Kidney (tissue), 14 donors: ENCODE measurements around the gene ADIRF. TPM values are rescaled to one million over a fixed set of nuclear protein-coding genes. Genes with fewer than 3 reads are reported as not detected.

Source experiments
- DNase-seq, 5 donors: peaks; one replicate each; pipeline ENCODE4 v3.0.0-alpha.2; 2013 to 2020
- FAIRE-seq: peaks from 2 replicates; lab custom pipeline; 2012; peaks lifted over from hg19 to GRCh38; lab: Jason Lieb, UNC
- H3K27ac ChIP-seq, 2 donors: one replicate each; pipeline ENCODE4 v1.7.0; 2013; ENCODE audit warnings: low read depth in 2 of 2, low read length in 2 of 2, inconsistent platforms in 1 of 2
- H3K27me3 ChIP-seq: one replicate; pipeline ENCODE4 v1.7.1; 2013; ENCODE audit warnings: low read length, inconsistent platforms; ENCODE audit not compliant: control insufficient read depth, insufficient read depth
- H3K36me3 ChIP-seq, 3 donors: one replicate each; pipeline versions ENCODE4 v1.7.0 to v1.7.1; 2013; ENCODE audit warnings: low read length in 3 of 3, control low read depth in 1 of 3, inconsistent platforms in 1 of 3; ENCODE audit not compliant: insufficient read depth in 3 of 3, control insufficient read depth in 2 of 3
- H3K4me1 ChIP-seq, 3 donors: one replicate each; pipeline versions ENCODE4 v1.7.0 to v1.7.1; 2013; ENCODE audit warnings: low read length in 3 of 3, inconsistent platforms in 1 of 3, low read depth in 1 of 3; ENCODE audit not compliant: control insufficient read depth in 2 of 3, insufficient read depth in 2 of 3
- H3K4me3 ChIP-seq, 3 donors: one replicate each; pipeline versions ENCODE4 v1.7.0 to v1.8.1; 2013; ENCODE audit warnings: low read length in 3 of 3, control low read depth in 1 of 3, inconsistent platforms in 1 of 3
- H3K9ac ChIP-seq, 3 donors: one replicate each; pipeline versions ENCODE4 v1.7.0 to v1.7.1; 2013; ENCODE audit warnings: low read length in 3 of 3, control low read depth in 1 of 3, inconsistent platforms in 1 of 3
- H3K9me3 ChIP-seq, 3 donors: one replicate each; pipeline versions ENCODE4 v1.7.0 to v1.7.1; 2013; ENCODE audit warnings: low read length in 3 of 3, control low read depth in 1 of 3, inconsistent platforms in 1 of 3; ENCODE audit not compliant: control insufficient read depth in 2 of 3, insufficient read depth in 1 of 3
- intact Hi-C: fragments of 100-400 bp; cut with DNase I; formaldehyde crosslinking; loops from one replicate; pipeline ENCODE4 v1.11.1; 2022
- polyA plus RNA-seq: library from polyadenylated mRNA; stranded (reverse); fragments of 350-450 nt; fragmentation: Illumina TruSeq; extraction: RNeasy Lipid Tissue Mini Kit (QIAGEN cat#74804); gene quantifications from one replicate; pipeline ENCODE4 v1.2.3, GENCODE V29; 2014; ENCODE audit warnings: low read depth, low replicate concordance; ENCODE audit not compliant: insufficient read depth
- total RNA-seq: library from RNA; stranded (reverse); fragmentation: NEBNext Ultra II Directional; extraction: Animal tissue kit (Norgen Biotek cat#: 25700); gene quantifications from one replicate; pipeline ENCODE4 v1.2.1, GENCODE V29; 2021
- TF ChIP-seq, protein P1 (sequence below): IDR thresholded peaks from 3 replicates; pipeline ENCODE4 v1.5.1; 2012; ENCODE audit warnings: mild to moderate bottlenecking, moderate library complexity, borderline replicate concordance; ENCODE audit not compliant: insufficient read depth; ENCODE audit errors: extremely low read depth
- donor health status: control.
- donor health status: control.
- donor health status: control.
- donor health status: control.
- donor health status: control.
- donor health status: DM: yes; HTN: yes; CAD: no.
- donor health status: Normal renal cell carcinoma (clear cell type).

ADIRF gene
- total and polyA plus RNA-seq, 2 donors from 2014 or later: 357 to 897 TPM

GRCh38 chr10:86944471-86944870 is 23.8 kb upstream of the ADIRF start:
- DNase-seq (no peak), FAIRE-seq (no peak)
- no peak overlapping the region for H3K27ac ChIP-seq
- H3K4me1 ChIP-seq: peaks cover 0 to 29% (median 0%) of the 10 kb centered on the region in 3 donors
- no peak overlapping the region for H3K4me3 ChIP-seq
- no peaks in the 10 kb centered on the region for H3K27me3 ChIP-seq
- intact Hi-C loops: no loop called here
- TF ChIP-seq, protein P1, sequence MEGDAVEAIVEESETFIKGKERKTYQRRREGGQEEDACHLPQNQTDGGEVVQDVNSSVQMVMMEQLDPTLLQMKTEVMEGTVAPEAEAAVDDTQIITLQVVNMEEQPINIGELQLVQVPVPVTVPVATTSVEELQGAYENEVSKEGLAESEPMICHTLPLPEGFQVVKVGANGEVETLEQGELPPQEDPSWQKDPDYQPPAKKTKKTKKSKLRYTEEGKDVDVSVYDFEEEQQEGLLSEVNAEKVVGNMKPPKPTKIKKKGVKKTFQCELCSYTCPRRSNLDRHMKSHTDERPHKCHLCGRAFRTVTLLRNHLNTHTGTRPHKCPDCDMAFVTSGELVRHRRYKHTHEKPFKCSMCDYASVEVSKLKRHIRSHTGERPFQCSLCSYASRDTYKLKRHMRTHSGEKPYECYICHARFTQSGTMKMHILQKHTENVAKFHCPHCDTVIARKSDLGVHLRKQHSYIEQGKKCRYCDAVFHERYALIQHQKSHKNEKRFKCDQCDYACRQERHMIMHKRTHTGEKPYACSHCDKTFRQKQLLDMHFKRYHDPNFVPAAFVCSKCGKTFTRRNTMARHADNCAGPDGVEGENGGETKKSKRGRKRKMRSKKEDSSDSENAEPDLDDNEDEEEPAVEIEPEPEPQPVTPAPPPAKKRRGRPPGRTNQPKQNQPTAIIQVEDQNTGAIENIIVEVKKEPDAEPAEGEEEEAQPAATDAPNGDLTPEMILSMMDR: no peak
- no peak overlapping the region for H3K9ac ChIP-seq
- no peaks in the 10 kb centered on the region for H3K9me3 ChIP-seq
- no peaks in the 10 kb centered on the region for H3K36me3 ChIP-seq

- FAIRE-seq: no peak
- intact Hi-C loops: no loop called here
- Histone ChIP-seq H3K9ac (no peak overlapping the region), H3K4me1 (peaks cover 0 to 29% (median 0%) of the 10 kb centered on the region in 3 donors), H3K27ac (no peak overlapping the region), H3K36me3 (no peaks in the 10 kb centered on the region), H3K27me3 (no peaks in the 10 kb centered on the region), H3K4me3 (no peak overlapping the region), H3K9me3 (no peaks in the 10 kb centered on the region)
- DNase-seq: no peak
- TF ChIP-seq, protein P1: no peak
These were observed 23.4 kb upstream of the ADIRF start for GRCh38 chr10:86944907-86945306.

DNA sequence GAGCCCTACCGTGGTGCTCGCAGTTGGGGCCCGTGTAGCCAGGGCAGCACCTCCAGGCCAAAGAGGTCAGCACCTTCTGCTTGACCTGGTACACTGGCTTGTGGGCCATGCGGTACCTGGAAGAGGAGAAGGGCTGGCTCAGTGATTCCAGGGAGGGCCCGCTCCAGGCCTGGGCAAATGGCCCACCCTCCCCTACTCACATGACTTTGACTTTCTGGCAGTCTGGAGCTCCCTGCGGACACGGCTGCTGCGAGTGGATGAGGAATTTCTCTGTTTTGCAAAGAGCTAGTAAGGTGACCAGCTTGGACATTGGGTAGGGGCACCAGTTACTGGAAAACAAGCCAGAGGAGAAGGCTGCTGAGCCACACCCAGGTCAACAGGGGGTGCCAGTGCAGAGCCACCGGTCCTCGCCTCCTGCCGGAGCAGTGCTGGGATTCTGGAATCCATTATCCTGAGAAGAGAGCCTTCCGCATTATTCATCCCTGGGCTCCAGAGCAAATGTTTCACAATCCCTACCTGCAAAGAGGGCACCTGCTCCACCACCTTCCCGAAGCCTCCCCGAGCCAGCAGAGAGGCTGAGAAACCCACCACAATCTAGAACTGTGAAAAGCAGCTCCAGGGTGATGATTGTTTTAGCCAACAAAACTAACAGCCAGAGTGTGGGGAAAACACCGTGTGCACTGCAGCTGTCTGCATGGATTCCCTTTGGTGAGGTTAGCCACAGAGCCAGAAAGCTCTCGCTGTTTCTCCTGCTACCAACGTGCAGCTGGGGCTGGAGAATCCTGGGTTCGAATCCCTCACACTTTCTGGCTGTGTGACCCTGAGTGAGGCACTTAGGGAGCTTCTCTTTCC is 22.7 kb upstream of the ADIRF start:
- H3K4me3 ChIP-seq: no peak overlapping the region
- H3K9ac ChIP-seq: peak overlapping the region in 1 of 3 donors; percentile 51
- H3K27ac ChIP-seq: no peak overlapping the region
- H3K9me3 ChIP-seq: no peaks in the 10 kb centered on the region
- no peaks in the 10 kb centered on the region for H3K27me3 ChIP-seq
- TF ChIP-seq, protein P1: peak; percentile 9
- intact Hi-C loops: no loop called here
- no peak for FAIRE-seq
- peaks cover 0 to 29% (median 0%) of the 10 kb centered on the region in 3 donors for H3K4me1 ChIP-seq
- no peaks in the 10 kb centered on the region for H3K36me3 ChIP-seq
- DNase-seq: peak in 3 of 5 donors; percentile 35 to 77 (median 43)
